Astrocyte of the hippocampus (primary cell): ENCODE measurements around the gene PRDM16.

Experiments used
- DNase-seq: peaks from one replicate; pipeline ENCODE4 v3.0.0; 2011; ENCODE audit warnings: low read depth, low spot score

The PRDM16 gene

DNA sequence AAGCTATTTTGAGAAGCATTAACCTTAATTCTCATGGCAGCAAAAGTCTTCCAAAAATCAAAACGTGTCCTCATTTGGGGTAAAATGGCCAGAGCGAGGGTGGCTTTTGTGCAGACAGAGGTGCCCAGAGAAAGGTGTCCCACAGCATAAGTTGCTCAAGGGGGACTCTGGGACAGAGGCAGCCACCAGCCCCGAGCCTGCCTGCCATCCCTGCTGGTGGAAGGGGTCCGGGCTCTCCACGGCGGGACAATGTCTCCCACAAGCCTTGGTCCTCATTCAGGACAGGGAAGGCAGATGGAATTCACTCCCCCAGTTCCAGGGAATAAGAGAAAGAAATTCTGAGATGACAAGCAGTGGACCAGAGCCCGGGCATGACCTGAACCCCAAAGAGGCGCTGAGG lies 372.9 kb downstream of the PRDM16 start:
- no peak for DNase-seq

DNA sequence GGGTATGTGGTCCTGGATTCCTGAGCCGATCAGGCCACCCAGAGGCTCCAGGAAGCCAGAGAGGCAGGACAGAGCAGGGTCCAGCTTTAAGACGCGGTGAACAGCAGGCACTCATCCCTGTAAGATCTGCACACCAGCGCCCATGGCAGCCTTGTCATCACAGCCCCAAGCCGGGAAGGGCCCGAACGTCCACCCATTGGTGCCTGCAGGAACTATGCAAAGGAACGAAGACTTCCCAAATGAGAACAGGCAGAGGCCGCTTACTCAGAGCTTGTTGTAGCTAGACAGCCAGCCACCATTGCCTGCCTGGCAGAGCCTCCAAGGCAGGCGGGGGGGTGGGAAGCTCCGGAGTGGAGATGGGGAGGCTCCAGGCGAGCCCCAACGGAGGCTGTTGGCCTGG lies 373.3 kb downstream of the PRDM16 start:
- DNase-seq: no peak

DNA sequence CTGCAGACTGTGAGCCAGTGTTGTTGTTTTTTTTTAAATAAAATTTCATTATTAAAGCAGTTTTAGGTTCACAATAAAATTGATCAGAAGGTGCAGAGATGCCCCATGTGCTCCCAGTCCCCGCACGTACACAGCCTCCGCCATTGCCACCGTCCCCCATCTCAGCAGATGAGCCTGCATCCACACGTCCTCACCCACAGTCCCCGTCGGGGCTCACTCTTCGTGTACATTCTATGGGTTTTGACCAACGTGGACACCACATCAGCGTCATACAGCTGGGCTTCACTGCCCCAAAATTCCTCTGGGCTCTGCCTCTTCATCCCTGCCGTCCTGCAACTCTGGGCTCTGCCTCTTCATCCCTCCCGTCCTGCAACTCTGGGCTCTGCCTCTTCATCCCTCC lies 373.9 kb downstream of the PRDM16 start:
- no peak for DNase-seq

DNA sequence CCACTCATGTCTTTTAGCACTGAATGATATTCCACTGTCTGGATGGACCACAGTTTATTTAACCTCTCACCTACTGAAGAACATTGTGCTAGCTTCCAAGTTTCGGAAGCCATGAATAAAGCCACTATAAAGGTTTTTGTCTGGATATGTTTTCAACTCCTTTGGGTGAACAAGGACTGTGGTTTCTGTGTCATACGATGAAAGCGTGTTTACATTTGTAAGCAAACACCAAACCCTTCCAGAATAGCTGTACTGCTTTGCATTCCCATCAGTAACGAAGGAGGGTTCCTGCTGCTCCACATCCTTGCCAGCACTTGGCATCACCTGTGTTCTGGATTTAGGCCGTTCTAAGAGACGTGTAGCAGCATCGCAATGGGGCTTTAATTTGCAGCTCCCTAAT lies 374.8 kb downstream of the PRDM16 start:
- peak; percentile 46 for DNase-seq

DNA sequence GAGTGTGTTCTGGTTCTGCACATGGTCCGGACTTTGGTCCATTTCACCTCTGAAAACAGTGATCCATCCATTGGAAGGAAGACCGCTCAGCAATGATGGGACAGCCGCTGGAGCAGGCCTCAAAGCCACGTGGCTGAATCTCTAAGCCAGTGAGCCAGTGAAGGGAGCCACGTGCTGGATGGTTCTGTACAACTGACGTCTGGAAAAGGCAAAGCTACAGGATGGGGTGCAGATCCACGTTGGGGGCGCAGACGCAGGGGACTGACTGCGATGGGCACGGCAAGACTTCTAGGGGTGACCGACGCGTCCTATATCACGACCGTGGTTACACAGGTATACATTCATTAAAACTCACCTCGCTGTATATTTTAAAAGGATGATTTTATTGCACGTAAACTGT lies 375.3 kb downstream of the PRDM16 start:
- no peak for DNase-seq

DNA sequence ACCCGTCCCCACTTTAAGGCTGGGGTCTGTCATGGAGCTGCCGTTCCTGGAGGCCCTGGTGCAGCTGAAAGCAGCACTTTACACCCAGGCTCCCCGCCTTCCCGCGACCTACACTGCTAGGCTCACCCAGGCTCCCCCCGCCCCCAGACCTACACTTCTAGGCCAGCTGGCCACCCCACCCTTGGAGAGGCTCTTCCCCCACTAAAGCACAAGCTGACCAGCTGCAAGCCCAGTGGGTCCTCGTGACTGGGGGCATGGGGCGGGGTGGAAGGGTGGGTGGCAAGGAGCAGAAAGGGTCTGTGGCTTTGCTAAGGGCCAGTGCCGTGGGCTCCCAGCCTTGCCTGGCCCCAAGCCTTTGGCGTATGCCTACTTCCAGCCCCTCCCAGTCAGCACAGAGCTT lies 375.7 kb downstream of the PRDM16 start:
- DNase-seq: no peak

DNA sequence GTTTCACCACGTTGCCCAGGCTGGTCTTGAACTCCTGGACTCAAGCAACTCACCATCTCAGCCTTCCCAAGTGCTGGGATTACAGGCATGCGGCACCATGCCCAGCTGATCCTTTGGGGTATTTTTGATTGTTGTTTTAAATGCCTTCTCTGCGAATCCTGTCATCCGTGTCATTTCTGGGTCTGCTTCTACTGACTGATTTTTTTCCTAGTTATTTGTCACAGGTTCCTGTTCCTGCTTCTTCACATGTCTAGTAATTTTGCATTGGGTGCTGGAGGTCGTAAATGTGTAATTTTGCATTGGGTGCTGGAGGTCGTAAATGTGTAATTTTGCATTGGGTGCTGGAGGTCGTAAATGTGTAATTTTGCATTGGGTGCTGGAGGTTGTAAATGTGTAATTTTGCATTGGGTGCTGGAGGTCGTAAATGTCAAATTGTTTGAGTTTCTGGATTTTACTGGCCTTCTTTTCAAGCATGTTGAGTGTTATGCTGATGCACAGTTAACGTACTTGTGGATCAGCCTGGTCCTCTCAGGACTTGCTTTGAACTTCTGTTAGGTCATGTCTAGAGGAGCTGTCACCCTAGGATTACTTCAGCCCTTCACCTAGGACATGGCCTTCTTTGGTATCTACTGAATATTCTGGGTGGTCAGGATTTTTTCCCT lies 381.3 kb downstream of the PRDM16 start:
- no peak for DNase-seq

DNA sequence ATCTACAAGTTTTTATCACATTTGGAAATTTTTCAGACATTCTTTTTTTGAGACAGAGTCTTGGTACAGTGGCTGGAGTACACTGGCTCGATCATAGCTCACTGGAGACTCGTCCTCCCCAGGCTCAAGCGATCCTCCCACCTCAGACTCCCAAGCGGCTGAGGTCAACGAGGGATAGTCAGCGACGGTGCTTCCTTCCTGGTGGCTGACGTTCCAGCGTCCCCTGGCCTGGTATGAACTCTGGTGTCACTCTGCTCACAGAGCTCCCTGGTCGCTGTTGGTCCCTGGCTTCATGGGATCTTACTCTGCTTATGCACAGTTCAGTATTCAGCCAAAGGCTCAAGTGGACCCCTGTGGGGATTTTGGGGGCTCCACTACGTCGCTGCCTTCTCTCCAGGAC lies 382.0 kb downstream of the PRDM16 start:
- no peak for DNase-seq

DNA sequence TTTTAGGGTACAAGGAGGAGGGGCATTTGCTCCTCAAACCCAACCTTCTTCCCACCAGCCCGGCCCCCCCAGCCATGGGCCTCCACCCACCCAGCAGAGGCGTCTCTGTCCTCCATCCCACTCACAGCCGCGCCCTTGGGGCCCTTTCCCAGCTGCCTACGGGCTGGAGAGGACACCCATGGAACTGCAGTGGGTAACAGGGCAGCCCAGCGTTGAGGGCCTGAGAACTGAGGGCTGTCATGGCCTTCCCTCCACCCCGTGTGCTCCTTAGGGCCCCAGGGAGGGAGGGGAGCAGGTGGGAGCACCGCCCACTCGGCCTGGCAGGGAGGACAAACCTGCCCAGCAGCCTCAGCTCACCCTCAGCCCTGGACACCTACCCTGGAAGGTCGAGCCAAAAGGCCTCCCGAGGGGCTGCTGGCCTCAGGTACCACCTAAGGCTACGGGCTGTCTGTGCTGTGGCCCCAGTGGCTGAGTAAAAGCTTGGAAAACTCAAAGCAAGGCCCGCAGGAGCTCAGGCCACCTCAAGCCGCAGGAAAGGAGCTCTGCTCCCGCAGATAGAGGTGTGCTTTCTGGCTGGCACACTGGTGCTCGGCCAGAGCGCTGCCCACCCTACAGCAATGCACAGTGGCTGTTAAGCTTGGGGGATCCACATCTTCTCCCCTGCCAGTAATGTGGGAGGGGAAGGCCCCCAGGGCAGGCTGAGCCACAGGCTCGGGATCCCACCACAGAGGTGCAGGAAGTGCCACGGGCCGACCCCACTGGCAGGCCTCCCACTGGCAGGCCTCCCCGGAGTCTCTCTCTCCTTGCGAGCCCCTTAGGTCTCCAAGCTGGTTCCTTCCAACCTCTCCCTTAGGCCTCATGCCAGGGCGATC lies 383.2 kb downstream of the PRDM16 start:
- no peak for DNase-seq

DNA sequence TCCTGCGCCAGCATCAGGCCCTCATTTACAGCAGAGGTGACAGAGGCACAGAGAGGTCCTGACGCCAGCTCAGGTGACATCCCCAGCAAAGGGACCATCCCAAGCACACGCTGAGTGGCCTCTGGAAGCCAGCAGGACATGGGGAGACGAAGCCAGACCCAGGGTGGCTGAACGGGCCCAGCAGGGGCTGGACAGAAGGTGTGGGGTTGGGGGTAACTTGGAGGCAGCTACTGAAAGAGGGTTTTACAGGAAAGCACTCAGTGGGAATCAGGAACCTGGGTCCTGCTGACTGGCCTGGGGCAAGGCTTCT lies 383.8 kb downstream of the PRDM16 start:
- no peak for DNase-seq

DNA sequence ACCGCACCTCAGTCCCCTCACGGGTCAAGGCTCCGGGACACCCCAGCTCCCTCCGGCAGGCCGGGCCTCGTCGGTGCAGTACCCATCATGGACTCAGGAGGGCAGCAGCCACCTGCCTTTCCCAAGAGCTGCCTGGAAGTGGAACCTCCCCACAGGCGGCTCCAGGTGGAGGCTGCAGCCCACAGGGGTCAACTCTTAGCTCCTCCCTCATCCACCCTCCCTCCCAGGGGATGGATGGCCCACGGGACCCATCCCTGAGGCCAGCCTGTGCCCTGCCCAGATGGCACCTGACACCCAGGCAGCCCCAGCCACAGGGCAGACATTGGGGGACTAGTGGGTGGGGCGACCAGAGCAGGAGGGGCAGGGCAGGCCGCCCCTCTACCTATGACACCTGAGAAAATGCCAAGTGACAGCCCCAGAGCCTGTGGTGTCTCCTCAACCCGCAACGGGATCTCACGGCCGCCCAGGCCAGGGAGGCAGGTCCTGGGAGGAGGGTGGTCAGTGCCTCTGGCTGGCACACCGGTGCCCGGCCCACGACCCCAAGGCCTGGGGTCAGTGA lies 384.3 kb downstream of the PRDM16 start:
- DNase-seq: peak; percentile 84

DNA sequence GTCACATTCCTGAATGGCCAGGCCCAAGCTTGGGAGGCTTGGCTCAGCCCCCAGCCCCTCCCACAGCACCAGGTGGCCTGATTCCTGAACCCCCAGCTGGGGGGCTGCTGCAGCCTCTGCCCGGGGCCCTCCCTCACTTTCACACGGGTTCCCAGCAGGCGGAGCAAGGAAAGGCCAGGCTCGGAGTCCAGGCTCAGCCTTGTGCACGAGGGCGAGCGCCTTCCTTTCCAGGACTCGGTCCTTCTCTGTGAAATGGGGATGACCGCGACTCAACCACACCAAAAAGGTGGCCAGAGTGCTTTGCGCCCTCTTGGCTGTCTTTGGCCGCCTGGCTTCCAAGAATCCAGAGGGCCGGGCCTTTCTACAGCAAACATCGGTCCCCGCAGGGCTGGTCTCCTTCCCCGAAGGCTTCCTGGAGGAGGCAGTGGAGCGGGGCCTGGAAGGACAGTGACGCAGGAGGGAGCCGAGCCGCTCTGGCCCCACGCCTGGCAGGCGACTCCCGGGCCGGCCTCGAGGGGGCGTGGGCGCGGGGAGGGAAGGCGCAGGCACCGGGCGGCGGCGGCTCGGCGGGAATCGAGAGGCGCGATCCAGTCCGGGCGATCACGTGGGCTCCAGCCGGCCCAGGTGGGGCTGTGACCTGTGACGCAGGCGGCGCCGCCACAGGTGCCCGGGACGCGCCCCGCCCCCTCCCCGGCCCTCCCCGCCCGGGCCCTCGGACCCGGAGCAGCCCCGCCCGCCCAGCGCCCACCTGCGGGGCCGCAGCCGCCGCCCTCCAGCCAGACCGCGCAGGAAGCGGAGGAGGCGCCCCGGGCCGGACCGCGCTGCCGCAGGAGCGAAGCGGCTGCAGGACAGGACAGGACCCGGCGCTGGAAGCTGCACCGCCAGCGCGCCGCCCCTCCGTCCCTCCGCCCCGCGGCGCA lies 385.1 kb downstream of the PRDM16 start, which contains the start of gene ARHGEF16:
Gene ARHGEF16, plus strand, starts transcription at position 775 of the 920 bp plus-strand sequence. CDS start 8,420 bp downstream, outside the sequence.
- DNase-seq: peak; percentile 67

DNA sequence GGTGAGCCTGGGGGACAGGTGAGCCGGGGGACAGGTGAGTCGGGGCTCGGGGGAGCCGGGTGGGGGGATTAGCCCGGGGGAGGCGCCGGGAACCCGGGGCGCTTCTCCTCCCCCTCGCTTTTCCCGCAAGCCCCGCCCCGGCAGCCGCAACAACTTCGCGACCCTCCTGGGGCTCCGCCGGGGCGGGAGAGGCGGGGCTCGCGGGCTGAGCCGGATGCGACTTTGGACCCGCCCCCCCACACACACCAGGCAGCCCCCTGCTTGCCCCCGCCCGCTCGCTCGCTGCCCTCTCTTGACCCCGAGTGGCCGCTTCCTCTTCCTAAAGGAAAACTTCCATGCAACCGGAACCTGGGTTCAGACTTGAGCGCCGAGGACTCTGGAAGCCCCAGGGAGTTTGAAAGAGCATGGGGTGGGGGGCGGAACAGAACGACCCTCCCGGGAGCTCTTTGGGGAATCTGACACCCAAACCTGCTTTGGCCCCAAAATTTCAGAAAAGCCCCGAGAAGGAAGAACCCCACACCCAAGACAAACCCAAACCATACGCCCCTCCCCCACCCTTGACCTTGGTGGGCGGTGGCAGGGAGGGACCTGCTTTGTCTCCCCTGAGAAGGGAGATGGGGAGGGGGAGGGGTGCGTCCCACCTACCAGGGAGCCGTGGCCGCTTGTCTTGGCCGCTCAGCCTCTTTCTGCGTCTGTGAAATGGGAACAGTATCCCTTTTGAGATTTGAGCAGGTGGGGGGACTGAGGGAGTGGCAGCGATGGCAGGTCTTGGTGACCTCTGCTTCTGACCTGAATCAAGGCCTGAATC lies 386.0 kb downstream of the PRDM16 start:
- DNase-seq: no peak

DNA sequence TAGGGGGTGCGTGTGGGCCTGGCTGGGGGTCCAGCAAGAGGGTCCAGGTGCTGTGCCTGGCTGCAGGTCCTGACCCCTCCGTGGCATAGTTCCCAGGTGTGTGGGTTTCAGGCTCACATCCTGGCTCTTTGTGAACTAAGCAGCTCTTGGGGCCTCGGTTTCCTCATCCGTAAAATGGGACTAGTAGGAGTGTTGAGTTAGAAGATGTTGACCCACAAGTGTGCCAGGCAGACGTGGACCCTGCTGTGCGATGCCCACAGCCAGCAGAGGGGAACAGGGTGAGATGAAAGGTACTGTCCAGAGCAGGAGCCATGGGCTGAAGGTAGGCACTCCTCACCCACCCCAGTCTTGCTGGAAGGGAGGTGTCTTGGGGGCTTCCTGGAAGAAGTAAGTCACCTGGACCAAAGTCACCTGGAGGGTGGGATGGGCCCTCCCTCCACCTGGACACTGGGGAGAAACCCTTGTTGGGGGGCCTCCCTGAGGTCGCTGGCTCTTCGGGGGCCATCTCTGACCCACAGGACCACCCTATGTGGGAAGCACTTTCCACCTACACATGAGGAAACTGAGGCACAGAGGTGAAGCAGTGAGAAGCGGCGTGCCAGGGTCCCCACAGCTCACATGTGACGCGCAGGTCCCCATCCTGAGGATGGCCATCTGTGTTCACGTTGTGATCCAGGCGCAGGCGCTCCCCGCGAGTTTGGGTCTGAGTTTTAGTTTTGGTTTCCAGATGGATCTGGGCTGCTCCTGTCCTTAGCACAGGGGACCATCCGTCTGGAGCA lies 386.9 kb downstream of the PRDM16 start:
- DNase-seq: no peak

DNA sequence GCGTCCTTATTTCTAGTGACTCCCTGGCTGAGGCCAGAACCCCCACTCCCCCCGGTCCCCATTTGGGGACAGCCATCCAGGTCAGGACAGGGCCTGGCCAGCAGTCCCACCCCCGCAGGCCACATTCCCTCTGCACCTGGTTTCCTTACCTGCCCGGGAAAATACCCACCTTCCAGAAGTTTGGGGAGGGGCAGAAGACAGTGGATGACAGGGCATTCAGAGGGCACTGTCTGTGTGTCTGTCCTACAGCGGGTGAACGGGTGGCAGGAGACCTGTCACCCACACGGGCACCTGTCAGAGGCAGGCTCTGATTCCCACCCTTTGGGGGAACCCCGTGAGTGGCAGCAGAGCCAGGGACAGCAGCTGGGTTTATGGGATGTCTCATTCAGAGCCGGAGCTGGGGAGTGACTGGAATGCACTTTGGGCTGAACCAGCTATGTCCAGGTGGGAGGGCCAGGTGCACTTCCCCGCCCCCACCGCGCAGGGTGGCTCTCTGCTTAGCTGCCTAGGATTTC lies 387.5 kb downstream of the PRDM16 start:
- no peak for DNase-seq

DNA sequence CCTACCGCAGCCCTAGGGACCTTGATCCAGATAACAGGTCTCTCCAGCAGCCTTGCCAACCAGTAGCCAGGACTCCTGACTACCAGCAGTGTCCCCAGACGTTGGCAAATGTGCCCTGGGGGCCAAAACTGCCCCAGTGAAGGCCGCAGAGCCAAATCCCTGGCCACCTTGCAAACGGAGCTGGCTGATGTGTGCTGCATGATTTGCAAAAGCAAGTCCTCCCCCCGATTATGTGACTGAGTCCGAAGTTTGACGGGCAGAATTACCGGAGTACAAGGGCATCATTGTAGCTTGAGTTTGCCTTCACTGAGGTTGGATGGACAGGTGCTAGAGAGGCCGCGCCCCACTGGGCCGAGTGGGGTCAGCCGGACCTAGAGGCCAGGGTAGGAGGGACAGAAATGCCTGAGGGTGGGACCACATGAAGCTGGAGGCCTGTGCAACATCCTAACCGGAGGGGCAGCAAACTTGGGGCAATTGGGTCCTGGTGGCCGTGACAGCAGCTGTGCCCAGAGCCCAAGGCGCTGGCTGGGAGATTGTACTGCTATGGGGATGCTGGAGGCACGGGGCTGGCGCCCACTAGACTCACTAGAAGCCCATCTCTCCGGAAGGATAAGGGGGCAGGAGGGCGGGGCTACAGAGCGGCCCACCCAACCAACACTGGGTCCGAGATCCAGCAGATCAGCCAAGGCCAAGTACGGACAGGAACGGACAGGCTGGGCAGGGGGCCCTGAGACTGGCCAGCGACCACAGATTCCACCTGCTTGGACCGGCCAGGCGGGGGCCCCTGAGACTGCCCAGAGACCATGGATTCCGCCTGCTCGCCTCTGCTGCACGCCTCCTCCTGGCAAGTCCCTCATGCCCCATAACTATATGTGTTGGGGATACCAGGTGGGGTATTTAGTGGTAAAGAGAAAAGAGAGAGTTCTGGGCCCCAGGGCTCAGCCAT lies 388.2 kb downstream of the PRDM16 start:
- no peak for DNase-seq

DNA sequence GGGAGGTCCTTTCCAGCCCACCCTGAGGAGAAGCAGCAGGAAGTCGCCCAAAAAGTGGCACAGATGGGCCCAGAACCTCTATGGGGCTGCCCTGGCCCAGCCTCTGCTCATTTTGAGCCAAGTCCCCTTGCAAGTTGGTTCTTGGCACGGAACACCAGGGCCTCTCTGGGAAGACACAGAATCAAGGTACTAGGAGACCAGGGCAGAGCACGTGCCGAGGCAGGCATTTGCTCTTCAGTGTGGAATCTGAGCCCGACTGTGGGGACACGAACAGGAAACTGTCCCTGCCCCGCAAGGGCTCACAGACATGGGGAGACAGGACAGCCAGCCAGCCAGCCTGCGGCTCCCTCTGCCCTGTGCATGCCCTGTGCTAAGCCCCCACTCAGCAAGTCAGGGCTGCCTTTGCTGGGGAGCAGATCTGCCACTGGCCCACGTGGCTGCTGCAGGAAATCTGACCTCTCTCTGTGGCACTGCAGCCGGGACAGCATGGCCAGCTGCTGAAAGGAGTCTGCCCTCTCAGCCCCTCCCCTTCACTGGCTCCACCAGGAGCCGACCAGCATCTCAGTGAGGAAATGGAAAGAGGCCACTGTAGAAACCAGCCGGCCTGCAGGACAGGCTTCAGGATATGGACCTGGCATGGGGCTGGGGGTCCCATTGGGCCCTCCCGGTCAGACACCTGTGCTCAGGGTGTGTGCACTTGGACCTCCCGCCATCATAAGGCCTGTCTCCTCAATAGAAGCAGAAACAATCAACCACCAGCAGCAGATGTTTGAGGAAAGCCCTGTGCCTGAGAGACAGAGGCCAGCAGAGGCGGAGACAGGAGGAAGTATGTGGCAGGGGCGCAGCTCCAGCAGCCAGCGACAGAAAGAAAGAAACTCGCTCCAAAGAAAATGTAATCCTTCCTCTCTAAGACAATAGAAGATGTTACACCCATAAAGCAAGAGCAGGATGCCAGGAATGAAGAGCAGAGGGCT lies 389.2 kb downstream of the PRDM16 start:
- DNase-seq: no peak
